ENCODE data around the gene SLC12A1.

Gene SLC12A1

GRCh38 chr15:48202068-48202467 is 4.0 kb upstream of the SLC12A1 start:
- Histone ChIP-seq H3K9ac (ENCODE audit: low read depth, low read length) (no peak overlapping the region), H3K4me1 (ENCODE audit: insufficient read depth, low read length) (0 out of 2 replicates have a peak, but pooled peaks cover 3% of the 10 kb centered on the region), H3K36me3 (ENCODE audit: insufficient read depth, low read length) (no peaks in the 10 kb centered on the region)

DNA sequence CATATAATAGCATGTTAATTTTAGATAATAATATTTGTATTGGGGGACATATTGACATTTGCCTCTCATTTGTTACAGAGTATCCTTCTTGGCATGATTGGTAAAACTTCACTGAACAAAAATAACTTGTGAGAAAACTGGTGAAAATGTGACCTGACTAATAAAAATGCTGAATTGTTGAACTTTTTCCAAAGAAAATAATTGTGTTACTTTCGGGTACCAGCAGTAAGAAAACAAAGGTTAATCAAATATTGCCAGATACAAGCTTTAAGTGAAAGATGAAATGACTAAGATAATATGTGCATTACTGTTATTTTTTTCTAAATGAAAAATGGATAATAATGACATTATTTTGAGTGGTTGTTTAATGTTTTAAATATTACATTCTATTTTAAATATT is 15.2 kb downstream of the SLC12A1 start:
- no peaks in the 10 kb centered on the region for H3K4me1 ChIP-seq (ENCODE audit: insufficient read depth, low read length)
- H3K36me3 ChIP-seq (ENCODE audit: insufficient read depth, low read length): no peaks in the 10 kb centered on the region
- H3K9me3 ChIP-seq (ENCODE audit: control insufficient read depth, insufficient read depth, low read length): no peaks in the 10 kb centered on the region
- H3K9ac ChIP-seq (ENCODE audit: low read depth, low read length): no peak overlapping the region

More at GRCh38 chr15:48202068-48202467, 4.0 kb upstream of the SLC12A1 start:
- H3K9me3 ChIP-seq (ENCODE audit: control insufficient read depth, insufficient read depth, low read length): no peaks in the 10 kb centered on the region

DNA sequence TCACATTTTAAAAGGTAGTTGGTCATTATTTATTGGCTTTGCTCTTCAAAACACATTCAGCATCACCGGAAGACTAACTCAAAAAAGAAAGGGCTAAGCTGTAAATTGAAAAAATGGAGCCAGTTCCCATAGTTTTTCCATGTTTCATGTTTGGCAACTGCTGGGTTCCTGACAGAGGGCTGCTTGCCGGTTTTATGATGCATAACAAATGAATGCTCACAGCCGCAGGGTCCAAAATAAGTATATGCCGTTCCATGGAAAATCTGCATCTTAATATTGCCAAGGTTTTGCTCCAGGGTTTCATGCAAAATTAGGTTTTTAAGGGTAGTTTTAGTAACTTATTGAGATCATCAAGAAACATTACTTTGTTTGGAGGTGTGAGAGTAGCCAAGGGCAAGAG is 15.8 kb downstream of the SLC12A1 start:
- Histone ChIP-seq H3K9ac (ENCODE audit: low read depth, low read length) (no peak overlapping the region), H3K9me3 (ENCODE audit: control insufficient read depth, insufficient read depth, low read length) (no peaks in the 10 kb centered on the region), H3K4me1 (ENCODE audit: insufficient read depth, low read length) (no peaks in the 10 kb centered on the region), H3K36me3 (ENCODE audit: insufficient read depth, low read length) (no peaks in the 10 kb centered on the region)

- Histone ChIP-seq H3K9ac (ENCODE audit: low read depth, low read length) (no peak overlapping the region), H3K36me3 (ENCODE audit: insufficient read depth, low read length) (no peaks in the 10 kb centered on the region), H3K9me3 (ENCODE audit: control insufficient read depth, insufficient read depth, low read length) (no peaks in the 10 kb centered on the region), H3K4me1 (ENCODE audit: insufficient read depth, low read length) (no peaks in the 10 kb centered on the region)
Measured at GRCh38 chr15:48222627-48223026, 16.5 kb downstream of the SLC12A1 start.

- H3K36me3 ChIP-seq (ENCODE audit: insufficient read depth, low read length): no peaks in the 10 kb centered on the region
- no peak overlapping the region for H3K9ac ChIP-seq (ENCODE audit: low read depth, low read length)
- H3K4me1 ChIP-seq (ENCODE audit: insufficient read depth, low read length): no peaks in the 10 kb centered on the region
- H3K9me3 ChIP-seq (ENCODE audit: control insufficient read depth, insufficient read depth, low read length): no peaks in the 10 kb centered on the region
Measured at GRCh38 chr15:48225771-48226170, 19.7 kb downstream of the SLC12A1 start.

DNA sequence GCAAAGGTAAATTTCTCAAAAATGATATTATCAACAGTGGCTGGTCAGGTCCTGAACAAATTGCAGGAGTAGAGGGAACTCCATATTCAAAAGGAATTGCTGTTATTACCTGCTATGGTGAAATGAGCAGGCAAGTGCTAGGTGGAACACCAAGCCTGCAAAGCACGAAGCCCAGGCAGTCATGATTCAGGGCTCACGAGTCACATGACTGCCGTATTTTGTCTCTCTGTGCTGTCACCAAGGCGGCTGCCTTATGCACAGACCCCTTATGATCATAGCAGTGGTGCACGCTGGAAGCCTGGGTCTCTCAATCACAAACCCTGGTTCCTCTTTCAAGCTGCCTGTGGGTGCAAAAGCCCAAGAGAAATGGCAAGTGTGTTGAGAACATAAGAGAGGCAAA is 24.4 kb downstream of the SLC12A1 start:
- H3K36me3 ChIP-seq (ENCODE audit: insufficient read depth, low read length): no peaks in the 10 kb centered on the region
- H3K9me3 ChIP-seq (ENCODE audit: control insufficient read depth, insufficient read depth, low read length): no peaks in the 10 kb centered on the region
- no peak overlapping the region for H3K9ac ChIP-seq (ENCODE audit: low read depth, low read length)
- no peaks in the 10 kb centered on the region for H3K4me1 ChIP-seq (ENCODE audit: insufficient read depth, low read length)

DNA sequence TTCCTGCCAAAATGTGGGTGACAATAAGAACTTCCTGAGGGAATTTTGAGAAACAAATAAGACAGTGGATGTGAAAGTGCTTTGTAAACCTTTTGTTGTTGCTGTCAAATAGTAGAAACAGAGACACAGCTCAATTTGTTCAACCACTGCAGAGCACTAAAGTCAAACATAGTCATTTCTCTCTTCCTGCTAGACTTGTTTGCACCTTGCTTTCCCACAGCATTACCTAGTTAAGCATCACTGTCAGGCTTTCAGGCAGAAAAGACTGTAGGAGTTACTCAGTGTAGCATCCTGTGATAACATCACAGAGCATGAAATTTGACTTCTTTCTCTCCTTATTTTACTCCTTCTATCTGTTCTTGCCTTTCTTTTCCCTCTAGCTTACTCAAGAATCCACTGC is 27.1 kb downstream of the SLC12A1 start:
- Histone ChIP-seq H3K9ac (ENCODE audit: low read depth, low read length) (no peak overlapping the region), H3K36me3 (ENCODE audit: insufficient read depth, low read length) (no peaks in the 10 kb centered on the region), H3K4me1 (ENCODE audit: insufficient read depth, low read length) (no peaks in the 10 kb centered on the region), H3K9me3 (ENCODE audit: control insufficient read depth, insufficient read depth, low read length) (no peaks in the 10 kb centered on the region)

DNA sequence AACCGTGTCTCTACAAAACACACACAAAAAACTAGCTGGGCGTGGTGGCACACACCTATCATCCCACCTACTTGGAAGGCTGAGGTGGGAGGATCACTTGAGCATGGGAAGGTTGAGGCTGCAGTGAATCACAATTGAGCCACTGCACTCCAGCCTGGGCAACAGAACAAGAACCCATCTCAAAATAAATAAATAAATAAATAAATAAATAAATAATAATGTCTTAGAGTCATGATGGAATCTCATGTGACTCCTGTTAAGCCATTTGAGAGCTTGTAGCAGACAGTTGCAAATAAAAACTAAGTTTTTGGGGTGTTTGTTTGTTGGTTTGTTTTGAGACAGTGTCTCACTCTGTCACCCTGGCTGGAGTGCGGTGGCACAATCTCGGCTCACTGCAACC is 33.2 kb downstream of the SLC12A1 start:
- H3K4me1 ChIP-seq (ENCODE audit: insufficient read depth, low read length): no peaks in the 10 kb centered on the region
- H3K9me3 ChIP-seq (ENCODE audit: control insufficient read depth, insufficient read depth, low read length): no peaks in the 10 kb centered on the region
- H3K36me3 ChIP-seq (ENCODE audit: insufficient read depth, low read length): no peaks in the 10 kb centered on the region
- H3K9ac ChIP-seq (ENCODE audit: low read depth, low read length): no peak overlapping the region

GRCh38 chr15:48242015-48242414 is 35.9 kb downstream of the SLC12A1 start:
- no peak overlapping the region for H3K9ac ChIP-seq (ENCODE audit: low read depth, low read length)
- H3K36me3 ChIP-seq (ENCODE audit: insufficient read depth, low read length): no peaks in the 10 kb centered on the region
- H3K4me1 ChIP-seq (ENCODE audit: insufficient read depth, low read length): no peaks in the 10 kb centered on the region
- no peaks in the 10 kb centered on the region for H3K9me3 ChIP-seq (ENCODE audit: control insufficient read depth, insufficient read depth, low read length)

GRCh38 chr15:48242535-48242934 is 36.4 kb downstream of the SLC12A1 start:
- no peaks in the 10 kb centered on the region for H3K9me3 ChIP-seq (ENCODE audit: control insufficient read depth, insufficient read depth, low read length)
- H3K9ac ChIP-seq (ENCODE audit: low read depth, low read length): no peak overlapping the region
- no peaks in the 10 kb centered on the region for H3K36me3 ChIP-seq (ENCODE audit: insufficient read depth, low read length)
- no peaks in the 10 kb centered on the region for H3K4me1 ChIP-seq (ENCODE audit: insufficient read depth, low read length)

- H3K36me3 ChIP-seq (ENCODE audit: insufficient read depth, low read length): no peaks in the 10 kb centered on the region
- no peaks in the 10 kb centered on the region for H3K9me3 ChIP-seq (ENCODE audit: control insufficient read depth, insufficient read depth, low read length)
- H3K9ac ChIP-seq (ENCODE audit: low read depth, low read length): no peak overlapping the region
- no peaks in the 10 kb centered on the region for H3K4me1 ChIP-seq (ENCODE audit: insufficient read depth, low read length)
Measured at GRCh38 chr15:48244921-48245320, 38.8 kb downstream of the SLC12A1 start.

GRCh38 chr15:48248414-48248813 is 42.3 kb downstream of the SLC12A1 start:
- H3K9me3 ChIP-seq (ENCODE audit: control insufficient read depth, insufficient read depth, low read length): no peaks in the 10 kb centered on the region
- no peak overlapping the region for H3K9ac ChIP-seq (ENCODE audit: low read depth, low read length)
- H3K36me3 ChIP-seq (ENCODE audit: insufficient read depth, low read length): no peaks in the 10 kb centered on the region

GRCh38 chr15:48250640-48251076 is 44.6 kb downstream of the SLC12A1 start:
- Histone ChIP-seq H3K4me1 (ENCODE audit: insufficient read depth, low read length) (0 out of 2 replicates have a peak, but pooled peaks cover 5% of the 10 kb centered on the region), H3K9me3 (ENCODE audit: control insufficient read depth, insufficient read depth, low read length) (no peaks in the 10 kb centered on the region), H3K9ac (ENCODE audit: low read depth, low read length) (no peak overlapping the region), H3K36me3 (ENCODE audit: insufficient read depth, low read length) (no peaks in the 10 kb centered on the region)

More at GRCh38 chr15:48248414-48248813, 42.3 kb downstream of the SLC12A1 start:
- H3K4me1 ChIP-seq (ENCODE audit: insufficient read depth, low read length): 0 out of 2 replicates have a peak, but pooled peaks cover 5% of the 10 kb centered on the region

- Histone ChIP-seq H3K9me3 (ENCODE audit: control insufficient read depth, insufficient read depth, low read length) (no peaks in the 10 kb centered on the region), H3K4me1 (ENCODE audit: insufficient read depth, low read length) (0 out of 2 replicates have a peak, but pooled peaks cover 5% of the 10 kb centered on the region), H3K9ac (ENCODE audit: low read depth, low read length) (no peak overlapping the region), H3K36me3 (ENCODE audit: insufficient read depth, low read length) (no peaks in the 10 kb centered on the region)
Measured at GRCh38 chr15:48253172-48253571, 47.1 kb downstream of the SLC12A1 start.

DNA sequence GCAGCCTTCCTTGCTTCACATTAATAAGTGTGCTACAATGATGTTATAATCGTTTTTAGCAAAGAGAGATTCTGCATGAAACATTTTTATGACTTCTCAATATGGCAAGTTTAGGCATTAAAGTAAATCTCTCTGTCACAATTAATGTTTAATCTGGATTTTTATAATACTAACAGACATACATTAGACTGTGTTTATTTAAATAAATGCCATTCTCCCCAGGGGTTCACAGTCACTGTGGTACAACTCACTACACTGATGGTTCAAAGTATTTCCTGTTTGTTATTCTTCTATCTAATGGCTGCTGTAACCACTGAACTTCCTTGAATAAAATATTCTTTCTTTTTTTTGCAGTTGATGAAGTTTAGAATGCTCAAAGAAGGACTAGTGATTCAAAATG is 59.0 kb downstream of the SLC12A1 start:
- Histone ChIP-seq H3K9me3 (ENCODE audit: control insufficient read depth, insufficient read depth, low read length) (no peaks in the 10 kb centered on the region), H3K9ac (ENCODE audit: low read depth, low read length) (no peak overlapping the region), H3K36me3 (ENCODE audit: insufficient read depth, low read length) (no peaks in the 10 kb centered on the region), H3K4me1 (ENCODE audit: insufficient read depth, low read length) (peaks cover 18% of the 10 kb centered on the region)

All from ES-I3 (cell line).